Measurements from ENCODE around the gene LRP5.
"Not testable (repeated sequence)": the region's sequence is repeated elsewhere in the genome, so short reads cannot be mapped to it uniquely, and the experiment has no call there.

Gene LRP5

GRCh38 chr11:68282141-68282860 lies 30.1 kb upstream of the LRP5 start:
- Histone ChIP-seq H3K9me3 (ENCODE audit: control extremely low read depth in 1 of 5, control insufficient read depth in 4 of 5, insufficient read depth in 2 of 5, low read depth in 1 of 5, low read length in 4 of 5) (peaks cover 0 to 6% (median 0%) of the 10 kb centered on the region in 5 experiments), H3K36me3 (ENCODE audit: control insufficient read depth in 4 of 4, insufficient read depth in 4 of 4, low read length in 3 of 4) (no peaks in the 10 kb centered on the region), H3K27me3 (replicated peaks in 2 of 5; ENCODE audit: control insufficient read depth in 4 of 5, insufficient read depth in 5 of 5, low read length in 4 of 5) (no peaks in the 10 kb centered on the region), H3K4me3 (ENCODE audit: control insufficient read depth in 1 of 7, extremely low read depth in 1 of 7, insufficient read depth in 4 of 7, low read depth in 2 of 7, low read length in 6 of 7) (peak overlapping the region in 5 of 7 experiments; percentile 24 to 72 (median 39)), H3K27ac (ENCODE audit: insufficient read depth in 1 of 2, low read depth in 1 of 2, low read length in 2 of 2, poor library complexity in 1 of 2, severe bottlenecking in 2 of 2) (peak overlapping the region in 1 of 2 experiments; percentile 38), H3K4me1 (ENCODE audit: control extremely low read depth in 1 of 4, control insufficient read depth in 4 of 4, insufficient read depth in 4 of 4, low read length in 3 of 4) (peaks cover 10 to 23% (median 17%) of the 10 kb centered on the region in 4 experiments)
- ChIA-PET POLR2A (interaction anchor here (0.7 to 2.2 kb wide), 2 partner anchors 10 kb away, joined by 8 read pairs; partner anchors contain the start of gene C11orf24), CTCF (interaction anchor here (0.6 to 1.7 kb wide), 6 partner anchors 10 to 24 kb away, joined by 3 to 10 read pairs (median 4); partner anchors contain the start of gene C11orf24)
- 11% methylated on average over 13 of the region's 15 CpGs for WGBS (ENCODE audit: insufficient coverage)
- peak; percentile 80 to 90 (median 82) for DNase-seq

- DNase-seq, result no peak
- peaks cover 10 to 23% (median 17%) of the 10 kb centered on the region in 4 experiments for H3K4me1 ChIP-seq (ENCODE audit: control extremely low read depth in 1 of 4, control insufficient read depth in 4 of 4, insufficient read depth in 4 of 4, low read length in 3 of 4)
- 96% methylated on average over 12 of the region's 14 CpGs for WGBS (ENCODE audit: insufficient coverage)
- no peaks in the 10 kb centered on the region for H3K36me3 ChIP-seq (ENCODE audit: control insufficient read depth in 4 of 4, insufficient read depth in 4 of 4, low read length in 3 of 4)
- POLR2A ChIA-PET, result interaction anchor here (2.2 kb wide), 1 partner anchor 11 kb away, joined by 8 read pairs; the partner anchor contains the start of gene C11orf24
- H3K27me3 ChIP-seq (replicated peaks in 2 of 5; ENCODE audit: control insufficient read depth in 4 of 5, insufficient read depth in 5 of 5, low read length in 4 of 5), result no peaks in the 10 kb centered on the region
- CTCF ChIA-PET, result interaction anchor here (0.9 to 1.7 kb wide), 6 partner anchors 10 to 25 kb away, joined by 3 to 10 read pairs (median 4); partner anchors contain the start of gene C11orf24
- peak overlapping the region in 2 of 7 experiments; percentile 39 to 62 for H3K4me3 ChIP-seq (ENCODE audit: control insufficient read depth in 1 of 7, extremely low read depth in 1 of 7, insufficient read depth in 4 of 7, low read depth in 2 of 7, low read length in 6 of 7)
- no peak overlapping the region for H3K27ac ChIP-seq (ENCODE audit: insufficient read depth in 1 of 2, low read depth in 1 of 2, low read length in 2 of 2, poor library complexity in 1 of 2, severe bottlenecking in 2 of 2)
- peaks cover 0 to 6% (median 0%) of the 10 kb centered on the region in 5 experiments for H3K9me3 ChIP-seq (ENCODE audit: control extremely low read depth in 1 of 5, control insufficient read depth in 4 of 5, insufficient read depth in 2 of 5, low read depth in 1 of 5, low read length in 4 of 5)
Measured at GRCh38 chr11:68282861-68283230, 29.5 kb upstream of the LRP5 start.

- 100% methylated on average over 1 of the region's 3 CpGs for WGBS (ENCODE audit: insufficient coverage)
- H3K27ac ChIP-seq (ENCODE audit: insufficient read depth in 1 of 2, low read depth in 1 of 2, low read length in 2 of 2, poor library complexity in 1 of 2, severe bottlenecking in 2 of 2); POLR2A ChIA-PET: not testable (repeated sequence)
Measured at GRCh38 chr11:68284588-68284987, 27.8 kb upstream of the LRP5 start.

GRCh38 chr11:68287419-68287818 lies 25.0 kb upstream of the LRP5 start:
- POLR2A ChIA-PET, result no interaction called here
- peaks cover 0 to 12% (median 2%) of the 10 kb centered on the region in 5 experiments for H3K9me3 ChIP-seq (ENCODE audit: control extremely low read depth in 1 of 5, control insufficient read depth in 4 of 5, insufficient read depth in 2 of 5, low read depth in 1 of 5, low read length in 4 of 5)
- no peaks in the 10 kb centered on the region for H3K27me3 ChIP-seq (replicated peaks in 2 of 5; ENCODE audit: control insufficient read depth in 4 of 5, insufficient read depth in 5 of 5, low read length in 4 of 5)
- CTCF ChIA-PET, result interaction anchor here (1.2 to 2.3 kb wide), 3 partner anchors 10 to 17 kb away, joined by 4 to 7 read pairs (median 4); no protein-coding TSS in a partner anchor
- 62% methylated on average over 5 of the region's 8 CpGs for WGBS (ENCODE audit: insufficient coverage)
- peak in 2 of 3 donors; percentile 43 to 68 for DNase-seq
- H3K36me3 ChIP-seq (ENCODE audit: control insufficient read depth in 4 of 4, insufficient read depth in 4 of 4, low read length in 3 of 4), result no peaks in the 10 kb centered on the region
- H3K27ac ChIP-seq (ENCODE audit: insufficient read depth in 1 of 2, low read depth in 1 of 2, low read length in 2 of 2, poor library complexity in 1 of 2, severe bottlenecking in 2 of 2), result no peak overlapping the region
- peaks cover 0 to 9% (median 6%) of the 10 kb centered on the region in 4 experiments for H3K4me1 ChIP-seq (ENCODE audit: control extremely low read depth in 1 of 4, control insufficient read depth in 4 of 4, insufficient read depth in 4 of 4, low read length in 3 of 4)
- no peak overlapping the region for H3K4me3 ChIP-seq (ENCODE audit: control insufficient read depth in 1 of 7, extremely low read depth in 1 of 7, insufficient read depth in 4 of 7, low read depth in 2 of 7, low read length in 6 of 7)

More at GRCh38 chr11:68284588-68284987, 27.8 kb upstream of the LRP5 start:
- peaks cover 10 to 22% (median 17%) of the 10 kb centered on the region in 4 experiments for H3K4me1 ChIP-seq (ENCODE audit: control extremely low read depth in 1 of 4, control insufficient read depth in 4 of 4, insufficient read depth in 4 of 4, low read length in 3 of 4)
- DNase-seq; H3K9me3 ChIP-seq (ENCODE audit: control extremely low read depth in 1 of 5, control insufficient read depth in 4 of 5, insufficient read depth in 2 of 5, low read depth in 1 of 5, low read length in 4 of 5); H3K27me3 ChIP-seq (replicated peaks in 2 of 5; ENCODE audit: control insufficient read depth in 4 of 5, insufficient read depth in 5 of 5, low read length in 4 of 5); H3K36me3 ChIP-seq (ENCODE audit: control insufficient read depth in 4 of 4, insufficient read depth in 4 of 4, low read length in 3 of 4); H3K4me3 ChIP-seq (ENCODE audit: control insufficient read depth in 1 of 7, extremely low read depth in 1 of 7, insufficient read depth in 4 of 7, low read depth in 2 of 7, low read length in 6 of 7): not testable (repeated sequence)
- CTCF ChIA-PET, result interaction anchor here (1.0 to 1.4 kb wide), 4 partner anchors 14 to 28 kb away, joined by 3 to 7 read pairs (median 4); no protein-coding TSS in a partner anchor

- peaks cover 0 to 12% (median 2%) of the 10 kb centered on the region in 5 experiments for H3K9me3 ChIP-seq (ENCODE audit: control extremely low read depth in 1 of 5, control insufficient read depth in 4 of 5, insufficient read depth in 2 of 5, low read depth in 1 of 5, low read length in 4 of 5)
- no peaks in the 10 kb centered on the region for H3K27me3 ChIP-seq (replicated peaks in 2 of 5; ENCODE audit: control insufficient read depth in 4 of 5, insufficient read depth in 5 of 5, low read length in 4 of 5)
- peaks cover 0 to 12% (median 8%) of the 10 kb centered on the region in 4 experiments for H3K4me1 ChIP-seq (ENCODE audit: control extremely low read depth in 1 of 4, control insufficient read depth in 4 of 4, insufficient read depth in 4 of 4, low read length in 3 of 4)
- ChIA-PET CTCF (interaction anchor here (1.0 to 2.3 kb wide), 3 partner anchors 9 to 19 kb away, joined by 5 to 7 read pairs (median 7); no protein-coding TSS in a partner anchor), POLR2A (no interaction called here)
- DNase-seq, result no peak
- no CpG with 5 or more reads among the region's 2 CpGs for WGBS (ENCODE audit: insufficient coverage)
- no peak overlapping the region for H3K4me3 ChIP-seq (ENCODE audit: control insufficient read depth in 1 of 7, extremely low read depth in 1 of 7, insufficient read depth in 4 of 7, low read depth in 2 of 7, low read length in 6 of 7)
- H3K27ac ChIP-seq (ENCODE audit: insufficient read depth in 1 of 2, low read depth in 1 of 2, low read length in 2 of 2, poor library complexity in 1 of 2, severe bottlenecking in 2 of 2), result no peak overlapping the region
- H3K36me3 ChIP-seq (ENCODE audit: control insufficient read depth in 4 of 4, insufficient read depth in 4 of 4, low read length in 3 of 4), result no peaks in the 10 kb centered on the region
Measured at GRCh38 chr11:68289456-68289855, 22.9 kb upstream of the LRP5 start.

GRCh38 chr11:68293708-68294107 lies 18.7 kb upstream of the LRP5 start:
- Histone ChIP-seq H3K4me1 (ENCODE audit: control extremely low read depth in 1 of 4, control insufficient read depth in 4 of 4, insufficient read depth in 4 of 4, low read length in 3 of 4) (peaks cover 0 to 15% (median 11%) of the 10 kb centered on the region in 4 experiments), H3K27me3 (replicated peaks in 2 of 5; ENCODE audit: control insufficient read depth in 4 of 5, insufficient read depth in 5 of 5, low read length in 4 of 5) (no peaks in the 10 kb centered on the region), H3K4me3 (ENCODE audit: control insufficient read depth in 1 of 7, extremely low read depth in 1 of 7, insufficient read depth in 4 of 7, low read depth in 2 of 7, low read length in 6 of 7) (no peak overlapping the region), H3K27ac (ENCODE audit: insufficient read depth in 1 of 2, low read depth in 1 of 2, low read length in 2 of 2, poor library complexity in 1 of 2, severe bottlenecking in 2 of 2) (no peak overlapping the region), H3K36me3 (ENCODE audit: control insufficient read depth in 4 of 4, insufficient read depth in 4 of 4, low read length in 3 of 4) (no peaks in the 10 kb centered on the region), H3K9me3 (ENCODE audit: control extremely low read depth in 1 of 5, control insufficient read depth in 4 of 5, insufficient read depth in 2 of 5, low read depth in 1 of 5, low read length in 4 of 5) (peaks cover 0 to 10% (median 2%) of the 10 kb centered on the region in 5 experiments)
- ChIA-PET POLR2A (no interaction called here), CTCF (interaction anchor here (0.6 to 1.1 kb wide), 3 partner anchors 21 to 36 kb away, joined by 4 to 6 read pairs (median 4); no protein-coding TSS in a partner anchor)
- WGBS (ENCODE audit: insufficient coverage), result 75% methylated on average over 1 of the region's 2 CpGs
- no peak for DNase-seq
